ENCODE results near the gene DDX23. TPM values are rescaled to one million over a fixed set of nuclear protein-coding genes. Genes with fewer than 3 reads are reported as not detected.

DDX23 gene
- total RNA-seq, 1 experiment from 2014 or later, result 98.1 TPM

- no peaks in the 10 kb centered on the region for H3K79me1 ChIP-seq (ENCODE audit: insufficient read depth, low read depth, low read length, poor library complexity, severe bottlenecking)
- peak overlapping the region; percentile 94 to 97 (median 97) for H3K27ac Mint-ChIP-seq
- H3K27ac ChIP-seq (ENCODE audit: insufficient read length, low read depth, low read length), result no peak overlapping the region
- no peaks in the 10 kb centered on the region for H4K20me1 ChIP-seq (ENCODE audit: control insufficient read depth, insufficient read depth, insufficient read length)
- H3K9me3 ChIP-seq (ENCODE audit: control insufficient read depth, low read depth, low read length), result no peaks in the 10 kb centered on the region
- peaks cover 4% of the 10 kb centered on the region; the same call in 1 of the 2 replicates for H3K4me1 ChIP-seq (ENCODE audit: insufficient read depth, low read length)
- H2AFZ ChIP-seq (ENCODE audit: low read length), result no peak overlapping the region
- H3K27me3 Mint-ChIP-seq (ENCODE audit: low read depth), result peaks cover 17% of the 10 kb centered on the region
- no peak overlapping the region for H3K9ac ChIP-seq (ENCODE audit: extremely low read depth, insufficient read length, low read length)
- H3K79me2 ChIP-seq (ENCODE audit: insufficient read depth, low read length), result no peaks in the 10 kb centered on the region
- no peaks in the 10 kb centered on the region for H3K9me3 Mint-ChIP-seq
- H3K18ac ChIP-seq (ENCODE audit: insufficient read length, low read depth, low read length), result peak overlapping the region; percentile 88
- peak; percentile 64 for DNase-seq
- H3K56ac ChIP-seq (ENCODE audit: insufficient read length, low read depth, low read length), result no peak overlapping the region
- H2BK15ac ChIP-seq (ENCODE audit: low read depth, low read length), result no peak overlapping the region
- H4K91ac ChIP-seq (ENCODE audit: insufficient read length, low read depth, low read length), result no peak overlapping the region
- H3K14ac ChIP-seq (ENCODE audit: insufficient read depth, low read length), result peak overlapping the region; percentile 79; the same call in 1 of the 2 replicates
- no CpG with 5 or more reads among the region's 13 CpGs for WGBS (ENCODE audit: extremely low coverage, insufficient read length, low lambda C conversion rate)
- H3K23me2 ChIP-seq (ENCODE audit: insufficient read length, low read depth, low read length, poor library complexity, severe bottlenecking), result no peaks in the 10 kb centered on the region
- no peak overlapping the region for H3K23ac ChIP-seq (ENCODE audit: insufficient read length, low read depth, low read length)
- no peak overlapping the region for H2BK120ac ChIP-seq (ENCODE audit: low read depth, low read length, poor library complexity, severe bottlenecking)
- H3T11ph ChIP-seq (ENCODE audit: low read length), result no peak overlapping the region
- no peak overlapping the region for H2BK20ac ChIP-seq (ENCODE audit: low read depth, low read length, poor library complexity, severe bottlenecking)
- H3K36me3 Mint-ChIP-seq (ENCODE audit: insufficient read depth in 1 of 3, low read depth in 3 of 3), result no peaks in the 10 kb centered on the region
- H3K27me3 ChIP-seq (ENCODE audit: insufficient read depth, low read length), result no peaks in the 10 kb centered on the region
- H3K4ac ChIP-seq (ENCODE audit: low read depth, low read length), result no peak overlapping the region
- H4K5ac ChIP-seq (ENCODE audit: insufficient read length, low read depth, low read length), result no peak overlapping the region
- H2AK5ac ChIP-seq (ENCODE audit: insufficient read length, low read length), result no peak overlapping the region
- H3K4me3 Mint-ChIP-seq, result peak overlapping the region in 1 of 2 experiments; percentile 45; a peak in 3 of 5 replicates
- TF ChIP-seq CTCF (conservative IDR thresholded peaks at IDR 0.05), result no peak
- H3K4me1 Mint-ChIP-seq, result peaks cover 28 to 45% of the 10 kb centered on the region in 2 experiments
- no peak overlapping the region for H3K4me2 ChIP-seq (ENCODE audit: insufficient read depth, insufficient read length, low read length)
- H2BK5ac ChIP-seq (ENCODE audit: insufficient read length, low read length), result no peak overlapping the region
- no peak overlapping the region for H4K8ac ChIP-seq (replicated peaks; ENCODE audit: insufficient read length, low read depth, low read length)
- no peak overlapping the region for H2BK12ac ChIP-seq (ENCODE audit: insufficient read length, low read depth, low read length)
Observed at GRCh38 chr12:48883305-48884161, 31.6 kb upstream of the DDX23 start.

Measured in H9 (cell line).